OCI-LY3 (cell line): ENCODE measurements around the gene MTLN.

Experiments
- H2AFZ ChIP-seq: fragments of 200-600, 300-600 bp; shearing (Covaris generic); 2 replicates; pipeline ENCODE4 v1.6.0; 2014; ENCODE audit warnings: antibody characterized with exemption, low read depth, low read length
- H3K27ac ChIP-seq: fragments of 200-600, 300-600 bp; sonication (generic); 2 replicates; pipeline ENCODE4 v1.5.1; 2014; ENCODE audit warnings: mild to moderate bottlenecking, low read length, moderate library complexity, mixed read lengths
- H3K27me3 ChIP-seq: fragments of 200-600, 300-600 bp; sonication (generic); 2 replicates; pipeline ENCODE4 v1.6.1; 2014; ENCODE audit warnings: low read depth, low read length, mixed read lengths
- H3K36me3 ChIP-seq: fragments of 200-600, 300-600 bp; sonication (generic); replicated peaks from 2 replicates; pipeline ENCODE3; 2014; ENCODE audit warnings: low read depth, low read length, mixed read lengths
- H3K4me1 ChIP-seq: fragments of 300-600, 200-600 bp; sonication (generic); 2 replicates; pipeline ENCODE4 v1.6.1; 2014; ENCODE audit warnings: low read length, mixed read lengths
- H3K4me2 ChIP-seq: fragments of 200-600, 300-600 bp; sonication (generic); 2 replicates; pipeline ENCODE4 v1.6.1; 2014; ENCODE audit warnings: low read length, mixed read lengths
- H3K4me3 ChIP-seq: fragments of 300-600, 200-600 bp; sonication (generic); 2 replicates; pipeline ENCODE4 v1.5.1; 2014; ENCODE audit warnings: antibody characterized with exemption, mild to moderate bottlenecking, low read length, moderate library complexity
- H3K79me2 ChIP-seq: fragments of 300-600, 200-600 bp; shearing (Covaris generic); 2 replicates; pipeline ENCODE4 v1.6.1; 2014; ENCODE audit warnings: mild to moderate bottlenecking, low read length, mixed read lengths
- H3K9ac ChIP-seq: fragments of 300-600, 200-600 bp; shearing (Covaris generic); 2 replicates; pipeline ENCODE4 v1.6.0; 2014; ENCODE audit warnings: mild to moderate bottlenecking, low read length, moderate library complexity
- H3K9me3 ChIP-seq: fragments of 200-600, 300-600 bp; shearing (Covaris generic); 2 replicates; pipeline ENCODE4 v1.6.1; 2014; ENCODE audit warnings: low read length, mixed read lengths; ENCODE audit not compliant: insufficient read depth
- H4K20me1 ChIP-seq: fragments of 200-600, 300-600 bp; sonication (generic); 2 replicates; pipeline ENCODE4 v1.6.1; 2016; ENCODE audit warnings: low read length, mixed read lengths; ENCODE audit not compliant: insufficient read depth
- EZH2phosphoT487 ChIP-seq: fragments of 200-600 bp; shearing (Covaris generic); IDR thresholded peaks from 2 replicates; pipeline ENCODE4 v1.6.1; 2018; ENCODE audit warnings: antibody characterized with exemption, mixed run types, low read depth
- TF ChIP-seq, protein P1 (sequence below): fragments of 200-600, 300-600 bp; sonication (generic); IDR thresholded peaks from 2 replicates; pipeline ENCODE4 v1.5.1; 2014; ENCODE audit warnings: antibody characterized with exemption, low read length, low read depth

The MTLN gene

DNA sequence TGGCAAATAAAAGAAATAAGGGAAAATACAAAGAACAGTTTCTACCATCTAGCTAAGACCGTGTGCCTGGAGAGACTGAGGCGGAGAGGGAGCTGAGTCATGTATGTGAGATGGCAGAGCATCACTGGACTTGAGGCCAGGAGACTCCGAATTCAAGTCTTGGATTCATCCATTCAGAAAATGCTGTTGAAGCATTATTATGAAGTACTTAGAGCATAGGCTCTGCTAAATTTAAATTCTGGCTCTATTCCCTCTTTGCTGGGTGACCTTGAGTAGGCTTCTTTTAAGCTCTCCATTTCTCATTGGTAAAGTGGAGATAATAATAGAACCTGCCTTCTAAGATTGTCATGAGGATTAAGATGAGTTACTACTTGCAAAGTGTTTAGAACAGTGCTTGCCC lies 42.2 kb downstream of the MTLN start:
- Histone ChIP-seq H2AFZ (no peak overlapping the region), H3K4me2 (0 out of 2 replicates have a peak overlapping the region, but pooled peaks have one; percentile 22), H3K36me3 (no peaks in the 10 kb centered on the region), H3K4me3 (no peak overlapping the region), H3K4me1 (no peaks in the 10 kb centered on the region; the same call in 1 of the 2 replicates), H3K9ac (no peak overlapping the region), H3K27me3 (no peaks in the 10 kb centered on the region), H3K79me2 (no peaks in the 10 kb centered on the region), H4K20me1 (no peaks in the 10 kb centered on the region), H3K9me3 (no peaks in the 10 kb centered on the region), H3K27ac (no peak overlapping the region)
- no peak for TF ChIP-seq EZH2phosphoT487
- TF ChIP-seq, protein P1, sequence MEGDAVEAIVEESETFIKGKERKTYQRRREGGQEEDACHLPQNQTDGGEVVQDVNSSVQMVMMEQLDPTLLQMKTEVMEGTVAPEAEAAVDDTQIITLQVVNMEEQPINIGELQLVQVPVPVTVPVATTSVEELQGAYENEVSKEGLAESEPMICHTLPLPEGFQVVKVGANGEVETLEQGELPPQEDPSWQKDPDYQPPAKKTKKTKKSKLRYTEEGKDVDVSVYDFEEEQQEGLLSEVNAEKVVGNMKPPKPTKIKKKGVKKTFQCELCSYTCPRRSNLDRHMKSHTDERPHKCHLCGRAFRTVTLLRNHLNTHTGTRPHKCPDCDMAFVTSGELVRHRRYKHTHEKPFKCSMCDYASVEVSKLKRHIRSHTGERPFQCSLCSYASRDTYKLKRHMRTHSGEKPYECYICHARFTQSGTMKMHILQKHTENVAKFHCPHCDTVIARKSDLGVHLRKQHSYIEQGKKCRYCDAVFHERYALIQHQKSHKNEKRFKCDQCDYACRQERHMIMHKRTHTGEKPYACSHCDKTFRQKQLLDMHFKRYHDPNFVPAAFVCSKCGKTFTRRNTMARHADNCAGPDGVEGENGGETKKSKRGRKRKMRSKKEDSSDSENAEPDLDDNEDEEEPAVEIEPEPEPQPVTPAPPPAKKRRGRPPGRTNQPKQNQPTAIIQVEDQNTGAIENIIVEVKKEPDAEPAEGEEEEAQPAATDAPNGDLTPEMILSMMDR = no peak

DNA sequence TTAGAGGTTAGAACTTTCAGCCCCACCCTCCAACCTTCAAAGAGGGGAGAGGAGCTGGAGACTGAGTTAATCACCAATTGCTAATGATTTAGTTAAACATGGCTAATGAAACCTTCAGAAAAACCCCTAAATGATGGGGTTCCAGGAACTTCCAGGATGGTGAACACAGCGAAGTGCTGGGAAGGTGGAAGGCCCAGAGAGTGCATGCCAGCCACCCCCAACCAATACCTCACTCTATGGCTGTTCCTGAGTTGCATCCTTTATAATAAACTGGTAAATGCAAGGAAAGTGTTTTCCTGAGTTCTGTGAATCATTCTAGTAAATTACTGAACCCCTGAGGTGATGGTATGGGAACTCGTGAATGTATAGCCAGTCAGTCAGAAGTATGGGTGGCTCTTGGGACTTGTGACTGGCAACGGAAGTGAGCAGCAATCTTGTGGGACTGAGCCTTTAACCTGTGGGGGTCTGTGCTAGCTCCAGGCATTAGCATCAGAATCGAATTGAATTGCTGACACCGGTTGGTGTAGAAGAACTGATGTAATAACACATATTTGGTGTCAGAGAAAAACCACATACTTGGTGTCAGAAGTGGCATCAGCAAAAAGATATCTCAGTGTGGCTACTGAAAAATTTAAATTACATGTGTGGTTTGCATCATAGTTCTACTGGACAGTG lies 44.9 kb downstream of the MTLN start:
- Histone ChIP-seq H2AFZ (no peak overlapping the region), H3K79me2 (no peaks in the 10 kb centered on the region), H3K4me1 (no peaks in the 10 kb centered on the region; the same call in 1 of the 2 replicates), H3K4me2 (no peak overlapping the region), H3K9me3 (no peaks in the 10 kb centered on the region), H3K27me3 (no peaks in the 10 kb centered on the region), H3K27ac (no peak overlapping the region), H3K4me3 (no peak overlapping the region), H4K20me1 (no peaks in the 10 kb centered on the region), H3K9ac (no peak overlapping the region), H3K36me3 (no peaks in the 10 kb centered on the region)
- TF ChIP-seq, protein P1 = no peak
- no peak for TF ChIP-seq EZH2phosphoT487

DNA sequence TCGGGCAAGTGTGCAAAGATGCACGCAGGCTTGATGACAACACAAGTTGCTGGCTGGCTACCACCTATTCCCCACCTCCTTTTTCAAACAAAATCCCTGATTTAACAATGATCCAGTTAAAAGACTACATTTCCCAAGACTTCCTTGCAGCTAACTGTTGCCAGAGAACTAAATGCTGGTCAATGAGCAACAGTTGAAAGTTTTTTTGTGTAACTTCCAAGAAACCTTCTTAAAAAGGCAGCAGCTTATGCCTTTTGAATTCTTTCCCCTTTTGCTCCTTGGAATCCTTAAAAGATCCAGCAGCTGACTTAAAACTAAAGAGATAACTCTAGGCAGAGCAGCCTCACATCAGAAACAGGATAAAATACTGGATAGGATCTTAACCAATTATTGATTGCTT lies 46.1 kb downstream of the MTLN start:
- Histone ChIP-seq H3K4me2 (no peak overlapping the region), H3K36me3 (no peaks in the 10 kb centered on the region), H2AFZ (no peak overlapping the region), H3K9ac (no peak overlapping the region), H3K79me2 (no peaks in the 10 kb centered on the region), H3K9me3 (no peaks in the 10 kb centered on the region), H3K4me1 (no peaks in the 10 kb centered on the region; the same call in 1 of the 2 replicates), H3K27me3 (no peaks in the 10 kb centered on the region), H3K27ac (no peak overlapping the region), H3K4me3 (no peak overlapping the region), H4K20me1 (no peaks in the 10 kb centered on the region)
- TF ChIP-seq EZH2phosphoT487 = no peak
- TF ChIP-seq, protein P1 = no peak
